Sigmoid colon (tissue), 7 donors: ENCODE data around the gene PSME1. TPM values are rescaled to one million over a fixed set of nuclear protein-coding genes. Genes with fewer than 3 reads are reported as not detected.

Experiments used
- DNase-seq: peaks from one replicate; pipeline ENCODE4 v3.0.0-alpha.2; 2019
- H3K27ac ChIP-seq, 4 donors: fragments of 200-600 bp; sonication (generic); one replicate each; pipeline ENCODE4 v1.5.1; 2016 to 2019; ENCODE audit warnings: mild to moderate bottlenecking in 1 of 4
- H3K27me3 ChIP-seq, 3 donors: fragments of 200-600 bp; sonication (generic); one replicate each; pipeline ENCODE4 v1.5.1; 2019; ENCODE audit warnings: mild to moderate bottlenecking in 1 of 3
- H3K36me3 ChIP-seq, 4 donors: fragments of 200-600 bp; sonication (generic); one replicate each; pipeline ENCODE4 v1.5.1; 2016 to 2019
- H3K4me1 ChIP-seq, 4 donors: fragments of 200-600 bp; sonication (generic); one replicate each; pipeline ENCODE4 v1.5.1; 2017 to 2019
- H3K4me3 ChIP-seq, 4 donors: fragments of 200-600 bp; sonication (generic); one replicate each; pipeline ENCODE4 v1.5.1; 2017 to 2019; ENCODE audit warnings: mild to moderate bottlenecking in 2 of 4, moderate library complexity in 1 of 4
- H3K9me3 ChIP-seq, 4 donors: fragments of 200-600 bp in 3 of 4; sonication (generic) in 3 of 4; one replicate each; pipeline versions ENCODE4 v1.5.1 to v1.6.1; 2013 to 2019
- EP300 ChIP-seq, 4 donors: sonication (generic); formaldehyde crosslinking; IDR thresholded peaks; one replicate each; pipeline ENCODE4 v1.6.1; 2017; ENCODE audit warnings: antibody characterized with exemption in 4 of 4
- POLR2A ChIP-seq, 2 donors: fragments of 450-650 bp; IDR thresholded peaks; one replicate each; pipeline ENCODE4 v1.6.1; 2016; ENCODE audit warnings: antibody characterized with exemption in 2 of 2, mild to moderate bottlenecking in 2 of 2, moderate library complexity in 2 of 2
- POLR2AphosphoS5 ChIP-seq, 4 donors: sonication (generic); formaldehyde crosslinking; IDR thresholded peaks; one replicate each; pipeline ENCODE4 v1.6.1; 2017; ENCODE audit warnings: antibody characterized with exemption in 4 of 4
- WGBS, 2 donors: extraction: QIAGEN DNeasy Blood & Tissue Kit; methylation state at CpG; one replicate each; pipeline ENCODE4 v1.1.7; 2013; 5-methylcytosine and 5-hydroxymethylcytosine counted together
- intact Hi-C: fragments of 100-400 bp; cut with DNase I; formaldehyde crosslinking; loops from one replicate; pipeline ENCODE4 v1.15.1; 2023
- polyA plus RNA-seq, 3 donors: library from polyadenylated mRNA; stranded (reverse); fragments of 200-250 nt; gene quantifications; one replicate each; pipeline ENCODE4 v1.2.3, GENCODE V29; 2013
- total RNA-seq, 4 donors: library from RNA; depleted of rRNA; stranded (reverse); fragments of >200 nt; gene quantifications; one replicate each; pipeline ENCODE4 v1.1.0, GENCODE V29; 2016
- TF ChIP-seq, protein P1 (sequence below), 4 experiments: fragments of 450-650 bp in 3 of 4; fragments of 200-600 bp in 1 of 4; IDR thresholded peaks; one replicate each; pipeline ENCODE4 v1.5.1; 2016 to 2019; ENCODE audit warnings: antibody characterized with exemption in 4 of 4, mild to moderate bottlenecking in 3 of 4, moderate library complexity in 2 of 4
- donor health status: healthy with polysubstance abuse.
- donor health status: Bipolar disorder and iron deficiency.
- donor health status: healthy.

PSME1 gene
- total and polyA plus RNA-seq, 7 donors: 129 to 438 (median 186) TPM

DNA sequence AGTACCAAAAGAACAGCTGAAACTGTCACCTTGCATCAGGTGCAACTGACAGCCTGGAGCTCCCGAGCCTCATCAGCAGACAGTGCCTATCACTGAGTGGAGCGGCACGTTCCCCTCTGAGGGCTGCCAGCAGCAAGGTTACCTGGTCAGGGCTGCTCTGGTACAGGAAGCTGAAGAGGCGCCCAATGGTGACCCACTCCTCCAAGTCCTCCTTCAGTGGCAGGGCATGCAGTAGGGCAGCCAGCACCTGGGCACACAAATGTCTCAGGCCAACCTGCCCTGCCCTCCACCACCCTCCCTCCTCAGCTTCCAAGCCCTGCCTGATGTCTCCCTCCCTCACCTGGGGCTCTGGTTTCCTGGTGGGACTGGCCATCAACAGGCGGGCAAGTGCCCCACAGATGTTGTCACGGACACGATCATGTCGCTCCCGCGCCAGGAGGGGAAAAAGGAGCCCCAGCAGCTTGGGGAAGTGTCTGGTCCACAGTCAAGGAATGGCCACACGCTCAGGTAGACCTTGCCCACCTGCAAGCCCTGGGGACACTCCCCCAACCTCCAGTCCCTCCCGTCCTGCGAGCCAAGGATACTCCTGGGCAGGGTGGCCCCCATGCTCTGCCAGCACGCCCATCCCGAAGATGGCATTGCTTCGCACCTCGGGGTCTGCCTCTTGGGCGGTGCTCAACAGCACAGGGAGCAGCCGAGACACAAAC, 45.5 kb downstream of the PSME1 start:
- intact Hi-C loops: no loop called here
- Histone ChIP-seq H3K27ac (peak overlapping the region in 3 of 4 donors; percentile 9 to 93 (median 88)), H3K4me3 (no peak overlapping the region), H3K4me1 (peaks cover 0 to 20% (median 19%) of the 10 kb centered on the region in 4 donors), H3K9me3 (no peaks in the 10 kb centered on the region), H3K27me3 (no peaks in the 10 kb centered on the region), H3K36me3 (peaks cover 4 to 80% (median 36%) of the 10 kb centered on the region in 4 donors)
- TF ChIP-seq, protein P1, sequence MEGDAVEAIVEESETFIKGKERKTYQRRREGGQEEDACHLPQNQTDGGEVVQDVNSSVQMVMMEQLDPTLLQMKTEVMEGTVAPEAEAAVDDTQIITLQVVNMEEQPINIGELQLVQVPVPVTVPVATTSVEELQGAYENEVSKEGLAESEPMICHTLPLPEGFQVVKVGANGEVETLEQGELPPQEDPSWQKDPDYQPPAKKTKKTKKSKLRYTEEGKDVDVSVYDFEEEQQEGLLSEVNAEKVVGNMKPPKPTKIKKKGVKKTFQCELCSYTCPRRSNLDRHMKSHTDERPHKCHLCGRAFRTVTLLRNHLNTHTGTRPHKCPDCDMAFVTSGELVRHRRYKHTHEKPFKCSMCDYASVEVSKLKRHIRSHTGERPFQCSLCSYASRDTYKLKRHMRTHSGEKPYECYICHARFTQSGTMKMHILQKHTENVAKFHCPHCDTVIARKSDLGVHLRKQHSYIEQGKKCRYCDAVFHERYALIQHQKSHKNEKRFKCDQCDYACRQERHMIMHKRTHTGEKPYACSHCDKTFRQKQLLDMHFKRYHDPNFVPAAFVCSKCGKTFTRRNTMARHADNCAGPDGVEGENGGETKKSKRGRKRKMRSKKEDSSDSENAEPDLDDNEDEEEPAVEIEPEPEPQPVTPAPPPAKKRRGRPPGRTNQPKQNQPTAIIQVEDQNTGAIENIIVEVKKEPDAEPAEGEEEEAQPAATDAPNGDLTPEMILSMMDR (IDR thresholded peaks at IDR 0.05): no peak
- no peak for TF ChIP-seq EP300 (IDR thresholded peaks at IDR 0.05)
- TF ChIP-seq POLR2A (IDR thresholded peaks at IDR 0.05): no peak
- no peak for TF ChIP-seq POLR2AphosphoS5 (IDR thresholded peaks at IDR 0.05)
- 90 to 92% methylated on average over 19 of the region's 19 CpGs for WGBS, 2 donors
- DNase-seq: no peak

DNA sequence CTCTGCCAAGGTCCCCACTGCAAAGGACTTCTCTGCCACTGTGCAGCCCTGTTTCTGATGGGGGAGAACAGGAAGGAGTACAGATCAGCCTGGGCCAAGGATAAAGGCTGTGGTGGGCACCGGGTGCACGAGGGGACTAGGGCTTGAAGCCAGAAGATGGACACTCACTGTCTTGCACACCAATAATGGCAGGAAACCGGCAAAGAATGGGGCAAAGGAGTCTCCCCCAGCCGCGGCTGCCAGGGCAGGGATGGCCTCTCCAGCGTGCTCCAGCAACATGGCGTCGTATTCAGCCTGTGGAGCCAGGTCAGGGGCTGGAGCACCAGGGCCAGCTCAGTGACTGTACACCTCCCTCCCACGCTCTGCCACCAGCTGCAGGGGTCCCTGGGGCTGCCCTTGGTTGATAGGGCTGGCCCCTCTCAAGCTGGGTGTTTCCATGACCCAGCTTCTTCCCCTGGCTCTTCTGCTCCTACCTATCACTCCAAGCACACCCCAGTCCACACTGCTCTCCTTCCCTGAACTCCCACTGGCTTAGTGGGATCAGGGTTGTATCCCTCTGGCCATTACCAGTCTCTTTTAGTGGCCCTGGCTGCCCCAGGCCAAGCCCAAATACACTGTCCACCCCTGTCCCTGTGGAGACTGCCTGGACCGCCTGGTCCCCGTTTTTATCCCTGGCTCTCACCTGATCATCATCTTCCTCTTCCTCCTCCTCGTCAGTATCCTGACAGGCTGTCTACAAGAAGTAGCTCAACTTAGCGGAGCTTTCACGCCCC, 46.3 kb downstream of the PSME1 start:
- no peak overlapping the region for H3K4me3 ChIP-seq
- intact Hi-C loops: no loop called here
- peak overlapping the region in 2 of 4 donors; percentile 88 to 93 for H3K27ac ChIP-seq
- no peak for DNase-seq
- peaks cover 0 to 80% (median 42%) of the 10 kb centered on the region in 4 donors for H3K36me3 ChIP-seq
- H3K9me3 ChIP-seq: no peaks in the 10 kb centered on the region
- TF ChIP-seq, protein P1 (IDR thresholded peaks at IDR 0.05): no peak
- TF ChIP-seq POLR2A (IDR thresholded peaks at IDR 0.05): no peak
- TF ChIP-seq EP300 (IDR thresholded peaks at IDR 0.05): no peak
- no peak for TF ChIP-seq POLR2AphosphoS5 (IDR thresholded peaks at IDR 0.05)
- no peaks in the 10 kb centered on the region for H3K27me3 ChIP-seq
- 91 to 92% methylated on average over 14 of the region's 14 CpGs for WGBS, 2 donors
- peaks cover 0 to 25% (median 22%) of the 10 kb centered on the region in 4 donors for H3K4me1 ChIP-seq

DNA sequence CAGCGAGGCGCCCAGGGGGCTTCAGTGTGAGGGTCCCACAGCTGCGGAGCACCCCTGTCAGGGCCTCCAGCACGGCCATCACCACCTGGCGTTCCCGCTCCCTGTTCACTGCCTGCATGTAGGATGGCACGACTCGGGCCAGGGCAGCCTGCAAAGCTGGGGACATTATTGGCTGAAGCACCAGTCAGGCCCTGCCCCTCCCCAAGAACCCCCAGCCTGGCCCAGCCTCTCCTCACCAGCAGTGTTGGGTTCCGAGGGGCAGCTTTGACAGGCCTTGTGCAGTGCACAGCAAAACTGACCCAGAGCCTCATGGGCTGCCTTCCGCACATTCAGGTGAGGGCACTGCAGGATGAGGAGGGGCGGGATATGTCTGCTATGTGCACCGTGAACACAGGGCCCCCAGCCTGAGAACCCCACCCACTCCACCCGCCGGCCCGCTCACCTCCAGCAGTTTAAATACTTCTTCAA, 47.1 kb downstream of the PSME1 start:
- Histone ChIP-seq H3K36me3 (peaks cover 0 to 74% (median 42%) of the 10 kb centered on the region in 4 donors), H3K4me1 (peaks cover 0 to 32% (median 30%) of the 10 kb centered on the region in 4 donors), H3K9me3 (no peaks in the 10 kb centered on the region), H3K27me3 (no peaks in the 10 kb centered on the region), H3K27ac (no peak overlapping the region), H3K4me3 (no peak overlapping the region)
- WGBS, 2 donors: 95% methylated on average over 15 of the region's 15 CpGs
- intact Hi-C loops: no loop called here
- TF ChIP-seq POLR2A (IDR thresholded peaks at IDR 0.05) (no peak), POLR2AphosphoS5 (IDR thresholded peaks at IDR 0.05) (no peak), EP300 (IDR thresholded peaks at IDR 0.05) (no peak)
- TF ChIP-seq, protein P1 (IDR thresholded peaks at IDR 0.05): no peak
- DNase-seq: no peak

DNA sequence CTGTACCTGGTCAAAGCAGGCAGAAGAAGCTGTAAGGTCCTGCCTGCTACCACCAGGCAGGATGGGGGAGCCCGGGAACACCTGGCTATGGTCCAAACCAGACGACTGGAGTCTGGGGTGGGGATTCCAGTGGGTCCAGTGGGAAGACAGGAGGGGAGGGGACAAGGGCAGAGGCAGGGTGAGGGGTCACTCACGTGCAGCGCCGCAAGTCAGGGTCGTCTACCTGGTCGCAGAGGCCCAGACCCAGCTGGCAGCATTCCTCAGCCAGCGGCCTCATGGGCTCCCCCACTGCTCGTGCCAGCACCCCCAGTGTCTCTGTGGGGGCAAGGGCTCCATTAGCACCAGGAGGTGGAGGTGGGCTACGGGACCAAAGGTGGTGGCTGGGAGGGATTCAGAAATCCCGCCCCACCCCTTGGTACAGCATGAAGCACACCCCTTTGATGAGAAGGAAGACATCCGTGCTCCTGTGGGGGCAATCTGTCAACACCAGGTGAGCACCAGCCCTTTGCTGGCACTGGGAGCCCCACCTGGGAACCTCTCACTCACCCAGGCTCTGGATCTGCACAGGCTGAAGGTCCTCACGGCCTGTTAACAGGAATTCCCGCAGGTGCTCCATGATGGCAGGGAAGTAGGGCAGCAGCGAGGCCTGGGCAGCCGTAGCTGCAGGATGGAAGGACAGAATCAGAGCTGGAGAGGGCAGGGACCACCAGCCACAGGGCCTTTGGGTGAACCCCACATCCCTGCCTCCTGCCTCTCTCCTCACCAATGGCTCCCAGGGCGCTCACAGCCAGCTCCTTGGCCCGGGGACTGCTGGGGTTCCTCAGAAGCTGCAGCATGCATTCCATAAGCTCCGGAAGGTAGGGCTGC, 48.3 kb downstream of the PSME1 start:
- Histone ChIP-seq H3K27ac (no peak overlapping the region), H3K4me1 (peaks cover 0 to 38% (median 33%) of the 10 kb centered on the region in 4 donors), H3K27me3 (no peaks in the 10 kb centered on the region), H3K36me3 (peaks cover 0 to 64% (median 36%) of the 10 kb centered on the region in 4 donors), H3K4me3 (no peak overlapping the region), H3K9me3 (no peaks in the 10 kb centered on the region)
- WGBS, 2 donors: 89 to 91% methylated on average over 19 of the region's 19 CpGs
- TF ChIP-seq EP300 (IDR thresholded peaks at IDR 0.05) (no peak), POLR2AphosphoS5 (IDR thresholded peaks at IDR 0.05) (no peak), POLR2A (IDR thresholded peaks at IDR 0.05) (no peak)
- TF ChIP-seq, protein P1 (IDR thresholded peaks at IDR 0.05): no peak
- no peak for DNase-seq
- intact Hi-C loops: no loop called here
